Measurements from ENCODE around the gene ECEL1.

The ECEL1 gene

DNA sequence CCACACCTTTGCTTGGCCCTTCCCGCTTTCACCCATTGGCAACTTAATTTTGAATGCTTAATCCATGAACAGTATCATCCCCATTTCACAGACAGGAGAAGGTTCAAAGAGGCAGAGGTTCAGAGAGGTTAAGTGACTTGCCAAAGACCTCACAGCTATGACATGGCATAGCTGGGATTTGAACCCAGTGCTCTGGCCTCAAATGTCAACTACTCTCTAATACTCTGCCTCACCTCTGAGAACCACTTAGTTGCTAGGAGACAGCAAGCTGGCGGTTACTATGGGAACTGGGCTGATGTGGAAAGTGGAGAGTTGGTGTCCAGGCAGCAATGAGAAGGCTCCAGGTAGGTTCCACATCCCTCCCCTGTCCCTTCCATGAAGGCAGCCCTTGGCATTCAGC, 16.8 kb upstream of the ECEL1 start:
- FAIRE-seq (no peak), DNase-seq (ENCODE audit: insufficient read length) (no peak)
- TF ChIP-seq TAF1 (IDR thresholded peaks at IDR 0.05; ENCODE audit: borderline replicate concordance, low read depth, low read length) = no peak
- no peak for TF ChIP-seq POLR2AphosphoS5 (IDR thresholded peaks at IDR 0.05; ENCODE audit: low read depth, low read length)
- TF ChIP-seq POLR2A (IDR thresholded peaks at IDR 0.05; ENCODE audit: low read depth, low read length) = no peak

DNA sequence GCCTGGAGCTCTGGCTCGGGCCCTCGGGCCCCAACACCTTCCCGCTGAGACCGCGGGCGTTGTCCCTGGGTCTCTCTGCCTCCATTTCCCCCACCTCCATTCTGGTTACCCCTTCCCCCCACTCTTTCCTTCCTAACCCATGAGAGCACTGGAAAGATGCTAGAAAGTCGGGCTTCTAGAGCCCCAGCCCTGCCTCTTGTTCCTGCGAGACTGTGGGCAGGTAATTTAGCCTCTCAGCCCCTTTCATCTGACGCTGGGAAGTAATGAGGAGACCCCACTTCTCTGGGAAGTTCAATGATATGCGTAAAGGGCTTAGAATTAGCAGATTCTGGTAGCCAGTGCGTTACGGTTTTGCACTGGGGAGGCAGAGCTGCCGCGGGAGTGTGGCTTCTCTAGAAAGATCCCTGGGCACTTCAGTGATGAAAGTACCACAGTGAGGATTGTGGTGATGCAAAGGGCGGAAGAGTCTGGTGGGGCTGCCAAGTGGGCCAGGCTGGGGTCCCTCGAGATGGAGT, 16.2 kb upstream of the ECEL1 start:
- FAIRE-seq (no peak), DNase-seq (ENCODE audit: insufficient read length) (no peak)
- TF ChIP-seq POLR2A (IDR thresholded peaks at IDR 0.05; ENCODE audit: low read depth, low read length) = no peak
- no peak for TF ChIP-seq POLR2AphosphoS5 (IDR thresholded peaks at IDR 0.05; ENCODE audit: low read depth, low read length)
- no peak for TF ChIP-seq TAF1 (IDR thresholded peaks at IDR 0.05; ENCODE audit: borderline replicate concordance, low read depth, low read length)

DNA sequence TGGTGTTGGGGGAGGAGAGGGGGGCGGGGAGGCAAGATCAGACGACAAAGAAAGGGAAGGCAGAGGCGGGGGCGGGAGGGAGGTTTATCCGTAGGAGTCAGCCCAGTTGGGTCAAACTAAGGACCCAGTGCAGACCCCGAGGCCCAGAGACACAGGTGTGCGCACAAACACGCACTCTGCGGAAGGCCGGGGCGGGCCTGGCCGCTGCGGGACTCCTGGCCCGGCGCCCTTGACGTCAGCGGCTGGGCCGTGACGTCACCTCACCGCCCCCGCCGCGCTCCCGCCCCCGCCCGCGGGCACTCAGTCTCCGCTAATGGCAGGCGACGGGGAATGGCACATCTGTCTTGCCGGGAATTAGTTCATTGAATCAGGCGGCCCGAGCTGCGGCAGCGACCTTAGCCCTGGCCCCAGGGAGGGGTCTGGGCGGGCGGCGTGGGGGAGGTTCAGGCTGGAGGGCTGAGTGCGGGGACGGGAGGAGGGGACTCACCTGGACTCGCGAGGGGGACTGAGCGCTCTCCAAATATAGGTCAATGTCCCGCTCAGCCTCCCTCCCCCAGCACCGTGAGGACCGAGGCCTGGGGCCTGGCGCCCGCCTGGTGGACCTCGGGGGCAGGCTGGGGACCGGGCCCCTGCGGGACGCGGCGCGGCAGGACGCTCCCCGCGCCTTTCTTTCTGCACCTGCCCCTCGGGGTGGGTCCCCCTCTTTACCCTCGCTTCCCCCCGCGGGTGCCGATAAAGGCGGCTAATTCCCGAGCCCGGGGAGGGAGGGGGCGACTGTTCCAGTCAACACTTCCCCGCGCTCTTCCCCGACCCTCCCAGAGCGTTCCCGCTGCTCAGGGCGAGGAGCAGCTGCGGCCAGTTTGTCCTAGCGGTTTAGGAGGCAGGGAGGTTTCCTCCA, 15.5 kb upstream of the ECEL1 start:
- TF ChIP-seq POLR2A (IDR thresholded peaks at IDR 0.05; ENCODE audit: low read depth, low read length) (no peak), POLR2AphosphoS5 (IDR thresholded peaks at IDR 0.05; ENCODE audit: low read depth, low read length) (no peak), TAF1 (IDR thresholded peaks at IDR 0.05; ENCODE audit: borderline replicate concordance, low read depth, low read length) (no peak)
- no peak for DNase-seq (ENCODE audit: insufficient read length)
- no peak for FAIRE-seq

DNA sequence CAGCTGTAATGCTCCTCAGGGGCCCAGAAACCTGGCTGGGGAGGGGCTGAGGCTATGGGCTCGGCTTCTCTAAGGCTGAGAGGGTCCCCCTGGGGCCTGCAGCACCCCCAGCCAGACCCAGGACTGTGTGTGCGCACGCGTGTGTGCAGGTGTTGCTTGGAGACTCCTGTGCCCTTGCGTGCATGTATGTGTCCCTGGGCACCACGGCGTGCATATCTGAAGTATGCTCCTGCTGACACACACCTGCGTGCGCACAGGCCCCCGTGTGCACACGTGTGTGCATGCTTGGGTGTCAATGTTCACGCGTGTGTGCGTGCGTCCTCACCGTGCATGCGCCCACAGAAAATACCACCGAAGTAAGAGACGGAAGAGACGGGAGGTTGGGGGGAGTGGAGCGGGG, 14.9 kb upstream of the ECEL1 start:
- DNase-seq (ENCODE audit: insufficient read length) (no peak), FAIRE-seq (no peak)
- TF ChIP-seq POLR2A (IDR thresholded peaks at IDR 0.05; ENCODE audit: low read depth, low read length) (no peak), TAF1 (IDR thresholded peaks at IDR 0.05; ENCODE audit: borderline replicate concordance, low read depth, low read length) (no peak), POLR2AphosphoS5 (IDR thresholded peaks at IDR 0.05; ENCODE audit: low read depth, low read length) (no peak)

DNA sequence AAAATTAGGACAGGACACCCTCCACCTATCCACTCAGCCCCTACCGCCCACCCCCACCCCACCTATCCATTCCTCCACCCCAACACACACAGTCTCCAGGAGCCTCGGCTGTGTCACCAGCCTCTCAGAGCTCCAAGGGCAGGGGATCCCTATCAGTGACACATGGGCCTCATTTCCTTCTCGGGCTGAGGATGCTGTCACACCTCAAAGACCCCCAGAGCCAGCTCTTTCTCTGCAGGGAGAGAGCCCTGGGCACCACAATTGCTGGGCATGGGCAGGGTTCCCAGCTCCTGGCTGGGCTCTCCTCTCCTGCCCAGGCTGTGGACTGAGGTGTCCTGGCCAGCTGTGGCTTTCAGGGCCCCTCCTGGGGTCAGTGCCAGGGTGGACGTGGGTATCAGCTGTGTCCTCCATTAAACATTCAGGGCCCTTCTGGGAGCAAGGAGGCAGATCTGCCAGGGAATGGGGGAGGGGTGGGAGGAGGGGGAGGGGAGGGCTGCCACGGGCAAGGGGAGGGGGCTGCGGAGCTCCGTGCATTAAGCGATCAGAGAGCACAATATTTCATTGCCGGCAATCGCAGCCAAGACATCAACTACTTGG, 14.3 kb upstream of the ECEL1 start:
- no peak for FAIRE-seq
- no peak for TF ChIP-seq POLR2AphosphoS5 (IDR thresholded peaks at IDR 0.05; ENCODE audit: low read depth, low read length)
- TF ChIP-seq POLR2A (IDR thresholded peaks at IDR 0.05; ENCODE audit: low read depth, low read length) = no peak
- no peak for TF ChIP-seq TAF1 (IDR thresholded peaks at IDR 0.05; ENCODE audit: borderline replicate concordance, low read depth, low read length)

DNA sequence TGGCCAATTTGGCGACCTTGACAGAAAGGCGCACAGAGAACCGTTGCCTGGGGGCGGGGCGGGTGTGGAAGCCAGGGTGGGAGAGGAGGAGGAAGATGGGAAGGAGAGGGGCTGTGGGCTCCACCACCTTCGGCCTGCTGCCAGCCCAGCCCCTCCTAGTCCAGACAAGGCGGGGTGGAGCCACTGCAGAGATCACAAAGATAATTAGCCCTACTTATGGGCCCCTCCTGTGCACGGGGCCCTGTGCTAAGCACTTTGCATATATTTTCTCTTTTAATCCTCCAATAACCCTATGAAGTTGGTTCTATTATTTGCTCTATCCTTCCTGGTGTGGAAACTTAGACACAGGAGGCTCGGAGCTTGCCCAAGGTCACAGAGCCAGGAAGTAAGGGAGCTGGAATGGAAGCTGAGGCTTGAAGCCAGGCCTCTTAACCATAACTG, 13.7 kb upstream of the ECEL1 start:
- DNase-seq (ENCODE audit: insufficient read length) = no peak
- no peak for TF ChIP-seq POLR2A (IDR thresholded peaks at IDR 0.05; ENCODE audit: low read depth, low read length)
- no peak for TF ChIP-seq TAF1 (IDR thresholded peaks at IDR 0.05; ENCODE audit: borderline replicate concordance, low read depth, low read length)
- TF ChIP-seq POLR2AphosphoS5 (IDR thresholded peaks at IDR 0.05; ENCODE audit: low read depth, low read length) = no peak
- no peak for FAIRE-seq

More for the DNA sequence above, 14.3 kb upstream of the ECEL1 start:
- no peak for DNase-seq (ENCODE audit: insufficient read length)

- TF ChIP-seq POLR2AphosphoS5 (IDR thresholded peaks at IDR 0.05; ENCODE audit: low read depth, low read length) (no peak), TAF1 (IDR thresholded peaks at IDR 0.05; ENCODE audit: borderline replicate concordance, low read depth, low read length) (no peak), POLR2A (IDR thresholded peaks at IDR 0.05; ENCODE audit: low read depth, low read length) (no peak)
- DNase-seq (ENCODE audit: insufficient read length) (no peak), FAIRE-seq (no peak)
Observed at GRCh38 chr2:232498452-232498851, 10.8 kb upstream of the ECEL1 start.

DNA sequence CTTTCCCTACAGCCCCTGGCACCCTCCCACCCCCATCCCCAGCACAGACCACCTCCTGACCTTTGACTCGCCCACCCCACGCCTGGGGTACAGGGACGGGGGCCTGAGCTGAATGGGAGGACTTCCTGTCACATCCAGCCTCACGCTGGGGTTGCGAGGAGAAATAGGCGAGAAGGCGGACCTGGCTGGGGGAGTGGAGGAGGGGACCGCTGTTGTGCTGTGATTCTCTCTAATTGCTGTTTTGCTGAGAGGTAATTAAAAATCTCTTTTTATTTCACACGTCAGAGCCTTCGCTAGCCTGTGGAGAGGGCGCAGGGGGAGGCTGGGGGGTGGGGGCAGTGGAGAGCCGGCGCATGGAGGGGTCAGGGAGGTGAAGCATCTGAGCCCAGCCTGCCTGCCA, 9.7 kb upstream of the ECEL1 start:
- FAIRE-seq = no peak
- TF ChIP-seq POLR2AphosphoS5 (IDR thresholded peaks at IDR 0.05; ENCODE audit: low read depth, low read length) (no peak), TAF1 (IDR thresholded peaks at IDR 0.05; ENCODE audit: borderline replicate concordance, low read depth, low read length) (no peak)

GRCh38 chr2:232496501-232497270, 9.1 kb upstream of the ECEL1 start:
- FAIRE-seq (no peak), DNase-seq (ENCODE audit: insufficient read length) (no peak)
- no peak for TF ChIP-seq TAF1 (IDR thresholded peaks at IDR 0.05; ENCODE audit: borderline replicate concordance, low read depth, low read length)
- TF ChIP-seq POLR2AphosphoS5 (IDR thresholded peaks at IDR 0.05; ENCODE audit: low read depth, low read length) = no peak
- TF ChIP-seq POLR2A (IDR thresholded peaks at IDR 0.05; ENCODE audit: low read depth, low read length) = no peak

More for the DNA sequence above, 9.7 kb upstream of the ECEL1 start:
- DNase-seq (ENCODE audit: insufficient read length) = no peak

- TF ChIP-seq POLR2A (IDR thresholded peaks at IDR 0.05; ENCODE audit: low read depth, low read length) (no peak), TAF1 (IDR thresholded peaks at IDR 0.05; ENCODE audit: borderline replicate concordance, low read depth, low read length) (no peak), POLR2AphosphoS5 (IDR thresholded peaks at IDR 0.05; ENCODE audit: low read depth, low read length) (no peak)
- DNase-seq (ENCODE audit: insufficient read length) = no peak
- no peak for FAIRE-seq
Observed at GRCh38 chr2:232495292-232495691, 7.7 kb upstream of the ECEL1 start.

DNA sequence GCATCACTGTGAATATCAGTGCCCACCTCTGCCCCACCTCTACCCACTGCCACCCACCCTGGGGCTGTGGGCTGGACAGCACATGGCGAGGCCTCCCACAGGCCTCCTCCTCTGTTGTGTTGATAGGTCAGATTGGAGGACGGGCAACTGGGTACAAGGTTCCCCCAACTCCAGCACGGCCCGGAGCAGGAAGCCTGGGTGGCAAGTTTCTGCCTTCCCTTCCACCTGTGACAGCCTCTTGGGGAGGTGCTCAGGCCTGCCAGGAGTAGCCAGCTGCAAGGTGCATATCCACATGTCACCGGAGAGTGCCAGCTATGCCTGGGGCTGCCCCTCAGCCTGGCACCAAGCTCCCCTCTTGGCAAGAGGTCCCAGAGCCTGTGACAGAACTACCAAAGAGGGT, 6.9 kb upstream of the ECEL1 start:
- no peak for TF ChIP-seq TAF1 (IDR thresholded peaks at IDR 0.05; ENCODE audit: borderline replicate concordance, low read depth, low read length)
- no peak for TF ChIP-seq POLR2A (IDR thresholded peaks at IDR 0.05; ENCODE audit: low read depth, low read length)
- TF ChIP-seq POLR2AphosphoS5 (IDR thresholded peaks at IDR 0.05; ENCODE audit: low read depth, low read length) = no peak
- DNase-seq (ENCODE audit: insufficient read length) (no peak), FAIRE-seq (no peak)
